ENCODE results near the gene ZFP36.
A peak's percentile ranks its signal among the peaks of the same experiment; 100 is the strongest.

ZFP36 gene

DNA sequence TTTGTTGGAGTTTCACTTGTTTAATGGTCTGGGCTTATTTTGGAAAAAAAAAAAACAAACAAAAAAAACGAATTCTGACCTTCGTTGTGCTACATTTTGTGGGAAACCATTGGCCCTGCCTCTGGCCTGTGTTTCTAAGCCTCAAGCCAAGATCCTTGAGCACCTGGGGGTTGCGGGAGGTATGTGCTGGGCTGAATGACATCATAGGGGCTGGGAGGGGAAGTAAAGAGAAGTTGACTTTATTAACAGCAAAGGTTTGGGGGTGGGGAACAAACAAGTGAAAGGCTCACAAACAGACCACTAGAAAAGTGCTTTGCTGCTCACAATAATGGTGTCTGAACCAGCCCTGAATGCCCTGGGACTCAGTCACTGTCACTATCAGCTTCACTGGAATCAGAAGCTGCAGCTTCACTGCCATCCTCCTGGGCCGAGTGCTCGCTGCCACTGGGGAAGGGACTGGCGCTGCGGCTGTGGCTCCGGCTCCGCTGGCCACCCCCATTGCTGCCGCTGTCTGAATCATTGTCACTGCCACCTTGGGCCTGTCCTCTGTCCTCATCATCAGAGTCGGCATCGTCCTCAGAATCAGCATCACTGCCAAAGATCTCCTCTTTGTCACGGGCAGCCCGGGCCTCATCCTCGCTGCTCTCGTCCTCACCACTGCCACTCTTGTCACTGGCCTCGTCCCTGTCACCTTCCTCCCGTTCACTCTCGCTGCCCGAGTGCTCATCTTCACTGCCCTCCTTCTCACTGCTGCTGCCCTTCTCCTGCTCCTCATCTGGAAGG is 20.8 kb upstream of the ZFP36 start:
- no peak for DNase-seq

GRCh38 chr19:39386557-39386956 is 20.1 kb upstream of the ZFP36 start:
- DNase-seq, result no peak

DNA sequence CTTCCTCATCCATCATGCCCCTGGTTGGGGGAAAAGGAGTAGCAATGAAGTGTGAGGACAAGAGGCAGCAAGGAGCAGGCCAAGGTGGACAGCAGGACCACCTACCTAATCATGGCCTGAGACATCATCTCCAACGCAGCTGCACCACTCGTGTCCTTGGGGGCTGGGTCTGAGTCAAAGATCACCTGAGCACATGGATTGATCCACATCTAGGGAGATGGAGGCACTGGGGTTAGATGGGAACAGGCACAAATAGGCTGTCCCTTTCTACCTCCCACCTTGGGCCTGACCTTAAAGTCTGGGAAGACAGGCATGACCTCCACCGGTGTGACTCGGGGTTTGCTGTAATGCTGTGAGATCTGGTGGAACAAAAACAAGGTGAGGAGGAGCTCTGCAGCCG is 18.0 kb upstream of the ZFP36 start:
- no peak for DNase-seq

GRCh38 chr19:39389631-39390414 is 16.8 kb upstream of the ZFP36 start:
- no peak for DNase-seq

DNA sequence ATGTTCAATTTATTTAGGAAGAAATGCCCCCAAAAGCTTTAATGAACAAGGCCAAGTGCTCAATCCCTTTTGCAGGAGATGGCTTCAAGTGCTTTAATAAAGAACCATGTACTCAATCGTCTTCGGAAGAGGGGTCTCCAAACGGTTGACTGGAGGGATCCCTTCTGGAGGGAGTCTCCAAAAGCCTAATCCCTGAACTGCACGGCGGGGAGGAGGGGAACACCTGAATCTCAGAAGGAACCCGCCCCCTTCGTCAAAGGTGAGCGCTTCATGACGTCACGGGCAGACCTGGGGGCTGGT is 16.2 kb upstream of the ZFP36 start:
- peak in 2 of 6 experiments; percentile 84 to 89 for DNase-seq

DNA sequence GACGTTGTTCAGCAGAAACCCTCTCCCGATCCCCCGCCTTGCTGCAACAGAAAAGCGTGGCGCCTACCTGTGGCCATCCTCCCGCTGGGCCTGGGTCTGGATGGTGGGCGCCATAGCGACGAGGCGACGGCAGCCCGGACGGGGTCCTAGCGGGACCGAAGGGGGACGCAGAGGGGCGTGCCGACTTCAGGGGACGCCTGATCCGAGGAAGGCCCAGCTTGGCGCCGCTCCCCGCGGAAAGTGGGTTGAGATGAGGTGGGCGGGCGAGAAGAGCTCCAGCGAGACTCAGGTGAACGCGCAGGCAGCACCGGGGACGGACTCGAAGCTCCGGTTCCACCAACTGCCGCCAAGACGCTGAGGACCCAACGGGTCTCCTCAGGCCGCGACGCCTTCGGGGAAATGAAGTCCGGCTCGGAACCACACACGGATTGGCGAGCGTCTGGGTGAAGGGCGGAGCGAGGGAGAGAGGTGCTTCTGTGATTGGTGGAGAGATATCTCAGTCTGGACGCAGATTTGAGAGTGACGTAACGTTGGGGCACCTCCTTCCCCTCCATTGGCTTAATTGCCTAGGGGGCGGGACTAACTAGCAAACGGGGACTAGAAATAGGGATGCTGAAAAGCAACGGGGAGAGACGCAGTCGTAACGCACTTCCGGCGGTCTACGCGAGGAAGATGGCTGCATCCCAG is 15.8 kb upstream of the ZFP36 start, which contains the start of the genes MED29 and PAF1:
MED29 (plus strand) TSS at position 628 of the 687 bp plus-strand sequence; CDS start at position 673, 45 bp downstream.
PAF1 (minus strand) TSS at position 356 of the 687 bp plus-strand sequence; CDS start at position 114, 242 bp downstream.
- DNase-seq, result peak; percentile 93 to 99 (median 98)

- peak; percentile 83 to 95 (median 90) for DNase-seq
Observed at GRCh38 chr19:39397360-39398296, 9.0 kb upstream of the ZFP36 start.

DNA sequence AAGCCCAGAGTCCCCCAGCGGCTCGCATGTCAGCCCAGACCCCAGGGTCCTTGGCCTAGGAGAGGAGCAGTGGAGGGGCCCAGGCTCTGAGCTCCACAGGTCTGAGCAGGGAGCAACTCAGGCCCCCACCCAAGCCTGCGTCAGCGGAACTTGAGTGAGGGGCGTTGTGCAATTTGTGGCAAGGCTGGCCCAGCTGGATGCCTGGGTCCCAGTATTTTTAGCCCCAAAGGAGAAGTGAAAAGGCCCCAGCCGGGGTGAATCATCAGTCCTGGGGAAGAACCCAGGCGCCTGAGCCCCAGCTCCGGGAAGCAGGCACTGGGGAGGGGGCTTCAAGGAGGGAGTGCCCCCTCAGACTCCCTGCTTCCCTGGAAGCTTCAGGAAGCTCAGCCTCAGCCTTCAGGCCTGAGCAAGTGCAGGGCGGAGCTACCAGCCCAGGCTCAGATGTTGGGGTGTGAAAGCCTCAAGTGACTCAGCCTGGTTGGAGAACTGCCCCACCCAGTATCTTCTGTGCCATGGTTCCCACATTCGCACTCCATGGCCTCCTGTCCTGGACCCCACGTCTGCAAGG is 8.3 kb upstream of the ZFP36 start:
- no peak for DNase-seq

DNA sequence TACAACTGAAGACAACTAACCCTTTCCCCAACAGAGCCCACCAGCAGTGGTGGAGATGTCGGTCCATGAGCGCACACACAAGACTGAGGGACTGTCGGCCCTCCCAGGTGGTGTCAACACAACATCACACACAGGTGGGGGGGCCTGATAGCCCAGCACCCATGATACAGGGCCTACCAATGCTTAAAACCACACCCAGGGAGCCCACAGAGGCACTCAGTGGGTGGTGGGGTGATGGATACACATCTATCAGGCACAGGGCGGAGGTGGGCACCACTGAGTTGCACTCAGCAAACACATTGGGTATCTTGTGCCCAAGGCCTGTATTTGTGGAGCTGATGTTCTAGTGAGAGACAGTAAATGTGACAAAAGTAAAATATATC is 7.0 kb upstream of the ZFP36 start:
- no peak for DNase-seq

DNA sequence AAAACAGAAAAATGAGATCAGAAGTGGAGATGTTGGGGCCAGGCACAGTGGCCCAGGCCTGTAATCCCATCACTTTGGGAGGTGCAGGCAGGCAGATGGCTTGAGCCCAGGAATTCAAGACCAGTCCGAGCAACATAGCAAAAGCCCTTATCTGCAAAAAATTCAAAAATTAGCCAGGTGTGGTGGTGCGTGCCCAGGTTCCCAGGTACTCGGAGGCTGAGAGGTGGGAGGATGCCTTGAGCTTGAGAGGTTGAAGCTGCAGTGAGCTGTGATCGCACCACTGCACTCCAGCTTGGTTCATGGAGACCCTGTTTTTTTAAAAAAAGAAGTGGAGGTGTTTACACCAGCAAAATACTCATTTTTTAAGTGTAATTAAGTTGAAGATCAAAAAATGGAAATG is 6.6 kb upstream of the ZFP36 start:
- DNase-seq, result no peak

DNA sequence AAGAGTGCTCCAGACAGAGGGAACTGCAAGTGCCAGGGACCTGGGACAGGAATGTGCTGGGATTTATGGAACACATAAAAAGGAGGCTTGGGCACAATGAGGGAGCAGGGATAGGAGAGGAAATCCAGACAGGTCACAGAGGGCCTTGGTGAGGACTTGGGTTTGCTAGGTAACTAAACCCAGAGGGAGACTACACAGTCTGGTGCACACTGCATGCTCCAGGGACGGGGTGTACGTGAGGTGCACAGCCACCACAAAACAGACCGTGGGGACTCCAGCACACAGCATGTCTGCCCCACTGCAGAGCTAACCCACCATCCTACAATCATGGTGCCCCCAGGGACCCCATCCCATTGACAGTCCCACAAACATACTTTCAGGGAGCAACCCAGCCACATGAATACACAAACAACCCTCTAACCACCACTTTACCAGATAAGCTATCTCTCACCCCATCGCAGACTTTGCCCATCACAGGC is 5.5 kb upstream of the ZFP36 start:
- no peak for DNase-seq

DNA sequence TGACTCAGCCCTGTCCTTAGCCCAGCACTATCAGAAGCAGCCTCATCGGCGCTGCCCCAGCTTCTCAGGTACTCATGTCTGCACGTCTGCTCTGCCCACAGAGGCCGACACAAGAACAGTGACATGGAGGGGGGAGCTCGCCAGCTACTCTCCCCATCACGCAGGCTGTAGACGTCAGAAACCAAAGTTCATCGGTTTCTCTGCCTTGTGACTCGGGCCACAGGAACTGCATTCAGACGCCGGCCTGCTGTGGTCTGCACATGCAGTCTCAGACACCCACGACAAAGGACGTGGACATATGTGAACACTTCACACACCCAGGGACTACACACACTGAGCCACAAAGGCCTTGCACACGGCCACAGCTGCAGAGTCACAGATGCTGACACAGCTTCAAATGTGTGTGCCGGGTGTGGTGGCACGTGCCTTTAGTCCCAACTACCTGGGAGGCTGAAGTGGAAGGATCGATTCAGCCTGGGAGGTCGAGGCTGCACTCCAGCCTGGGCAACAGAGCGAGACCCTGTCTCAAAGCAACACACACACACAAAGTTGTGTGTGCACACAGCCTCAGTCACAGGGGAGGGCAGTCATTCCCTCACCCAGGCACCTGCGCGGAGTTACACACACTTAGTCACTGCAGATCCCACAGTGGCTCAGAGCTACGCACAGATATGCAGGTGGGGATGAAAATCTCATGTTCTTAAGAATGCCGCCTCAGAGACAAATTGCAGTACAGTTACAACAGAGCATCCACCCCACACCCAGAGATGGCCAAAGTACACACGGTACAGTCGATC is 4.9 kb upstream of the ZFP36 start:
- peak; percentile 70 to 80 (median 74) for DNase-seq

- DNase-seq, result peak; percentile 73 to 88 (median 81)
Observed at GRCh38 chr19:39402346-39403300, 4.0 kb upstream of the ZFP36 start.

DNA sequence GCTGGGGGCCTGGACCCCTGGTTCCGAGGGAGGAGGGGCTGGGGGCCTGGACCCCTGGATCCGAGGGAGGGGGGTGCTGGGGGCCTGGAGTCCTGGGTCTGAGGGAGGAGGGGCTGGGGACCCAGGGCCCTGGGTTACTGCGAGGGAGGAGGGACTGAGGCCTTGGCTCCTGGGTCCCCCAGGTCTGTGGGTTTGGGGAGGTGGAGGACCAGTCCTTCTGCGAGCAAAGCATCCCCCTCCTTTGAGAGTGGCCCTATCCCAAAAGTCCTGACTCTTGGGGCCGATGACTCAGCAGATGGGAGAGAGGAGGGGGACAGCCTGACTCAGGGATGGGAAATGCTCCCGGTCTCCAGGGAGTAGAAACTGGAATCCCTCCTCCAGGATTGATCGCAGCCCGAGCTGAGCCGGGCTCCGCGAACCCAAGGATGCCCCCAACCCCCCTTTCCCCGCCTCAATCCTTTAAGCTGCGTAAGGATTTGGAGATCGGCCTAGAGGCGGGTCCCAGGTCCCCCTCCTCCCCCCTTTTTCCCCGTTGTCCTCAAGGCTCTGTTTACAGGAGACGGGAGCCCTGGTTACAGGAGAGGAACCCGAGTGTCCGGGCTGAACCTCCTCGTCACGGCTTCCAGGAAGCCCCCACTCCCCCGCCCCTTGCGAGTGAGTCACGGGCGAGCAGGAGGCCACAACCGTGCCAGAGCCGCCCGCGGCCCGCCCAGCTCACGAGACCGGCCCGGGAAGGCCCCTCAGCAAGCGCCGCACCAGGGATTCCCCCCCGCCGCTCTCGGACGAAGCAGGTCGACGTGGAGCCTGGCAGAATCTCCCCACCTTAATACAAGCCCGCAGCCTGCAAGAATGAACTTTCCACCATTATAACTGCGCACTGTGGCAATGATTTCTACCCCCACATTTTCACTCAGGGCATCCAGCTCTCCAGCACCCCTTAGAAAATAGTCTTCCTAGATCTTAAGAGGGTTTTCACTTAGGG is 3.0 kb upstream of the ZFP36 start:
- DNase-seq, result peak; percentile 68 to 97 (median 88)

- DNase-seq, result peak; percentile 40 to 63 (median 41)
Observed at GRCh38 chr19:39405261-39405957, 1.2 kb upstream of the ZFP36 start.

- DNase-seq, result peak; percentile 86 to 98 (median 92)
Observed at GRCh38 chr19:39405958-39406655, 540 bp upstream of the ZFP36 start.

GRCh38 chr19:39407410-39407659 is 688 bp downstream of the ZFP36 start:
- peak in 1 of 6 experiments; percentile 88 for DNase-seq
